ENCODE measurements around the gene SDC4. TPM values are rescaled to one million over a fixed set of nuclear protein-coding genes. Genes with fewer than 3 reads are reported as not detected.
A peak's percentile ranks its signal among the peaks of the same experiment; 100 is the strongest.

The SDC4 gene
- total and polyA plus RNA-seq, 9 of the 15 experiments (the other 6 are each of a cell fraction or from before 2014, with no cell fraction given): 2.1 to 10.7 (median 6.3) TPM

GRCh38 chr20:45362804-45363610, 14.8 kb upstream of the SDC4 start, which contains the start of gene SYS1 (continued):
- TF ChIP-seq ETV5 (CRISPR knock-in tag; IDR thresholded peaks at IDR 0.05; ENCODE audit: low read depth) (peak; percentile 81), ETS2 (tag; IDR thresholded peaks at IDR 0.05; ENCODE audit: borderline replicate concordance, poor library complexity, severe bottlenecking) (no peak), SUPT5H (IDR thresholded peaks at IDR 0.05) (peak; percentile 92), MGA (IDR thresholded peaks at IDR 0.05) (no peak; the same call in 1 of the 2 replicates), HNRNPL (IDR thresholded peaks at IDR 0.05; ENCODE audit: low read depth, low read length) (no peak), IRF2 (CRISPR knock-in tag; IDR thresholded peaks at IDR 0.05) (no peak), BCLAF1 (IDR thresholded peaks at IDR 0.05; ENCODE audit: borderline replicate concordance in 1 of 2, control insufficient read depth in 1 of 2, low read depth in 2 of 2, low read length in 1 of 2) (peak in 1 of 2 experiments; percentile 87; a peak in 2 of 4 replicates), ZNF280B (CRISPR knock-in tag; IDR thresholded peaks at IDR 0.05) (no peak)

Measured in K562 (cell line).